Right atrium auricular region (tissue), 2 donors: ENCODE measurements around the gene GCSH. TPM values are rescaled to one million over a fixed set of nuclear protein-coding genes. Genes with fewer than 3 reads are reported as not detected.
A peak's percentile ranks its signal among the peaks of the same experiment; 100 is the strongest.

Experiments used
- DNase-seq: peaks from one replicate; pipeline ENCODE4 v3.0.0-alpha.2; 2019; ENCODE audit warnings: low spot score
- H3K27ac ChIP-seq, 2 donors: fragments of 200-600 bp; sonication (generic); 1 replicate in 1 of 2; 2 replicates in 1 of 2; pipeline ENCODE4 v1.5.1; 2016 to 2019
- H3K27me3 ChIP-seq, 2 donors: fragments of 200-600 bp; sonication (generic); one replicate each; pipeline versions ENCODE4 v1.5.1 to v1.6.0; 2017 to 2019
- H3K36me3 ChIP-seq: fragments of 200-600 bp; sonication (generic); one replicate; pipeline ENCODE4 v1.5.1; 2016
- H3K4me1 ChIP-seq, 2 donors: fragments of 200-600 bp; sonication (generic); one replicate each; pipeline versions ENCODE4 v1.5.1 to v1.6.0; 2017 to 2019
- H3K4me3 ChIP-seq, 2 donors: fragments of 200-600 bp; sonication (generic); 1 replicate in 1 of 2; 2 replicates in 1 of 2; pipeline ENCODE4 v1.5.1; 2017 to 2019; ENCODE audit warnings: mild to moderate bottlenecking in 1 of 2, moderate library complexity in 1 of 2
- H3K9me3 ChIP-seq, 2 donors: fragments of 200-600 bp; sonication (generic); one replicate each; pipeline ENCODE4 v1.5.1; 2019
- total RNA-seq, 2 donors: library from RNA; depleted of rRNA; stranded (reverse); fragments of >200 nt; gene quantifications; one replicate each; pipeline ENCODE4 v1.1.0, GENCODE V29; 2016
- TF ChIP-seq, protein P1 (sequence below), 2 donors: fragments of 200-600 bp; sonication (generic); IDR thresholded peaks; one replicate each; pipeline ENCODE4 v1.5.1; 2019; ENCODE audit warnings: antibody characterized with exemption in 2 of 2

GCSH gene
- total RNA-seq = 10 to 100 TPM; 12.3 to 16.9 TPM

DNA sequence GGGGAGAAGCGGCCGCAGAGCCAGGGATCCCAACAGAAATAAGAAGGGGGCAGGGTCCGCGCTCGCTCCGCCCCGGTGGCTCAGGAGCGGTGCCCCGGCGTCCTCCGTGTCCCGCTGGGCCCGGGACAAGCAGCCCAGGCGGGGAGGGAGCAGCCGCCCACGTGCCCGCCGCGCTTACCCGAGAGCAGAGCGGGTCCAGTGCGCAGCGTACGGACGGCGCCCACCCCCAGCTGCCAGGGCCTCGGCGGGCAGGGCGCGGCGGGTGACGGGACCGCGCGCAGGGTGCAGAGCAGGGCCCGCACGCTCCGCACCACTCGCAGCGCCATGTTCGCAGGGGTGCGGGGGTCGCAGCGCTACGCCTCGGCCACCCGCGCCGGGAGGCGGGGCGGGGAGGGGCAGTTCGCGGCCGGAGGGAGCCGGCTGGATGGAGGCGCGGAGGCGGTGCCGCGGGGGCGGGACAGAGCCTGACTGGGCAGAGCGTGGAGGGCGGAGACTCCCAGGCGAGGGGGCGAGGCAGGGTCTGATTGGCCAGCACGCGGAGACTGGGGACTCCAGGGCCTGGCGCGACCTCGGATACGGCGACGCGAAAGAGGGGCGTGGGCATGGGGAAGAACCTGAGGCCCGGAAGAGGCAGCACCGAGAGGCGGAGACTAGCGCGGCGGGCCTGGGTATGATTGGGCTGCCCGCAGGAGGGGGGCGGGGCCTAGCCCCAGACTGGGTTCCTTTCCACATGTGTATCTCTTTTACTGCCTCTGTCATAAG, at the start of gene GCSH:
GCSH (minus strand) TSS at position 443 of the 762 bp plus-strand sequence; CDS start at position 326, 117 bp downstream.
- H3K27me3 ChIP-seq = no peaks in the 10 kb centered on the region
- H3K9me3 ChIP-seq = no peaks in the 10 kb centered on the region
- H3K27ac ChIP-seq = peak within 1 kb of the TSS; percentile 75 to 83
- no peaks in the 10 kb centered on the region for H3K36me3 ChIP-seq
- DNase-seq = peak; percentile 98
- peaks cover 0 to 4% of the 10 kb centered on the region in 2 donors for H3K4me1 ChIP-seq
- TF ChIP-seq, protein P1, sequence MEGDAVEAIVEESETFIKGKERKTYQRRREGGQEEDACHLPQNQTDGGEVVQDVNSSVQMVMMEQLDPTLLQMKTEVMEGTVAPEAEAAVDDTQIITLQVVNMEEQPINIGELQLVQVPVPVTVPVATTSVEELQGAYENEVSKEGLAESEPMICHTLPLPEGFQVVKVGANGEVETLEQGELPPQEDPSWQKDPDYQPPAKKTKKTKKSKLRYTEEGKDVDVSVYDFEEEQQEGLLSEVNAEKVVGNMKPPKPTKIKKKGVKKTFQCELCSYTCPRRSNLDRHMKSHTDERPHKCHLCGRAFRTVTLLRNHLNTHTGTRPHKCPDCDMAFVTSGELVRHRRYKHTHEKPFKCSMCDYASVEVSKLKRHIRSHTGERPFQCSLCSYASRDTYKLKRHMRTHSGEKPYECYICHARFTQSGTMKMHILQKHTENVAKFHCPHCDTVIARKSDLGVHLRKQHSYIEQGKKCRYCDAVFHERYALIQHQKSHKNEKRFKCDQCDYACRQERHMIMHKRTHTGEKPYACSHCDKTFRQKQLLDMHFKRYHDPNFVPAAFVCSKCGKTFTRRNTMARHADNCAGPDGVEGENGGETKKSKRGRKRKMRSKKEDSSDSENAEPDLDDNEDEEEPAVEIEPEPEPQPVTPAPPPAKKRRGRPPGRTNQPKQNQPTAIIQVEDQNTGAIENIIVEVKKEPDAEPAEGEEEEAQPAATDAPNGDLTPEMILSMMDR (IDR thresholded peaks at IDR 0.05) = no peak
- H3K4me3 ChIP-seq = peak within 1 kb of the TSS; percentile 65 to 83

DNA sequence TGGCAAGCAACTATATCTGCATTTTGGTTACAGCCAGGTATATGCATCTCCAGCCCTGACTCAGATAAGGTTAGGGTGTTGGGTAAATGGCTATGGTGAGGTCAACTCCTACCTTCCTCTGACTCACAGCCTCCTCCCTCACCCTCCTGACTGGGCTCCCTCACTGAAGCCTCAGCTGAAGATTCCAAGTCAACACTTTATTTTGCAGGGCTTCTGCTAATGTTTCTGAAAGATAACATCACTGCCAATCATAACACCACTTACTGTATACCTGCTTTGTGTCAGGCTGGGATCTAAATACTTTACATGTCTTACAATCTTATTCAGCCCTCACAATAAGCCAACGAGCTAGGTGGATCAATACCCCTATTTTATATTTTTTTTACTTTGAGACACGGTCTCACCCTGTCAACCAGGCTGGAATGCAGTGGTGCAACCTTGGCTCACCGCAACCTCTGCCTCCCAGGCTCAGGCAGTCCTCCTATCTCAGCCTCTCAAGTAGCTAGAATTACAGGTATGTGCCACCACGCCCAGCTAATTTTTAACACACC, 47.8 kb upstream of the GCSH start:
- no peak for DNase-seq
- TF ChIP-seq, protein P1 (IDR thresholded peaks at IDR 0.05) = no peak
- no peaks in the 10 kb centered on the region for H3K4me1 ChIP-seq
- H3K36me3 ChIP-seq = no peaks in the 10 kb centered on the region
- no peak overlapping the region for H3K27ac ChIP-seq
- H3K9me3 ChIP-seq = no peaks in the 10 kb centered on the region
- no peak overlapping the region for H3K4me3 ChIP-seq
- H3K27me3 ChIP-seq = no peaks in the 10 kb centered on the region

DNA sequence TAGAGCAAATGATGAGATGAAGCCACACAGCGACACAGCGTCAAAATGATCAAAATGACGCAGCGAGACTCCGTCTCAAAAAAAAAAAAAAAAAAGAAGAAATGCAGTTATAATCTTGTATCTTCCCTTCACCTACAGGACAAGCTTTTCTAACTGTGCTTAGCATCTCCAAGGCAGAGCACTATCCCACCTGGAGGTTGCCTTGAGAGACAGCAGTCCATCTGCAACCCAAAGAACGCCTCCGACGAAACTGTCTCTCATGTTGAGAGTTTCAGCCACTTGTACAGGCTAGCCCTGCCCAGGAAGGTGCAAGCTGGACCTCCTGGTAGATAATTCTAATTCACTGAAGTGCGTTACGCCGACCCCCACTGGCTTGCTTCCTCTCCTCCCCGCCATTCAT, 46.7 kb upstream of the GCSH start:
- H3K9me3 ChIP-seq = no peaks in the 10 kb centered on the region
- H3K27ac ChIP-seq = no peak overlapping the region
- H3K4me3 ChIP-seq = no peak overlapping the region
- no peaks in the 10 kb centered on the region for H3K4me1 ChIP-seq
- TF ChIP-seq, protein P1 (IDR thresholded peaks at IDR 0.05) = no peak
- DNase-seq = no peak
- H3K36me3 ChIP-seq = no peaks in the 10 kb centered on the region
- no peaks in the 10 kb centered on the region for H3K27me3 ChIP-seq

DNA sequence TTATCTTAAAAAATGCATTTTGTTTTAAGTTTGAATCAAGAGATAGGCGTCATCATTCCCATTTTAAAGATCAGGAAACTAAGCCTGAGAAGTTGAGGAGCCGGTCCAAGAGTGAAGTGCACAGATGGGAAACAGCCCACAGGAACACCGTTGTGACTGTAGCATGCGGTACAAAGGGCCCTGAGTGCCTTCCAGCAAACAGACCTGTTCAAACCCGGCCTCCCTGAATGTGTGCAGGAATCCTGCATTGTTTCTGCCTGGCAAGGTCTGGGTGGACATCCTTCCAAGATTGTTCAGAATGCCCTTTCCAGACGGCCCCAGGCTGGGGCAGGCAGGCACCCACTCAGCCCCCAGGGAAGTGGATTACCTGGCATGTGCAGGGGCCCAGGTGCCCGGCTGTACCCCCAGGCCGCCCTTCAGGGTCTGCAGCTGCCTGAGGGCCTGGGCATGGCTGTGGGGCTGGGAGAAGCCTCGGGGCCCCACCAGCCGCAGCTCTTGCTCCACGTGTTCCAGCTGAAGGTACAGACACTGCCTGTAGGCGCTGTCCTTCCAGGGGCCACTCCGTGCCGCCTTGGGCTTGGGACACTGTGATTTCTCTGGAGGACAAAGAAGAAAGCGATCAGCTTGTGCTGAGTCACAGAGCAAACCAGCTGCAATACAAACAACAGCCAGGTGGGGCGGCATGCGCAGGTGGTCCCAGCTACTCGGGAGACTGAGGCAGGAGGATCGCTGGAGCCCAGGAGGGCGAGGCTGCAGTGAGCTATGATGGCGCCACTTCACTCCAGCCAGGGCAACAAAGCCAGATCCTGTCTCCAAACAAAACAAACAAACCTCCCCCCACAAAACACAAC, 45.0 kb upstream of the GCSH start:
- no peaks in the 10 kb centered on the region for H3K9me3 ChIP-seq
- DNase-seq = no peak
- TF ChIP-seq, protein P1 (IDR thresholded peaks at IDR 0.05) = peak in 1 of 2 donors; percentile 13
- no peaks in the 10 kb centered on the region for H3K27me3 ChIP-seq
- H3K4me1 ChIP-seq = no peaks in the 10 kb centered on the region
- H3K36me3 ChIP-seq = no peaks in the 10 kb centered on the region
- no peak overlapping the region for H3K27ac ChIP-seq
- no peak overlapping the region for H3K4me3 ChIP-seq

DNA sequence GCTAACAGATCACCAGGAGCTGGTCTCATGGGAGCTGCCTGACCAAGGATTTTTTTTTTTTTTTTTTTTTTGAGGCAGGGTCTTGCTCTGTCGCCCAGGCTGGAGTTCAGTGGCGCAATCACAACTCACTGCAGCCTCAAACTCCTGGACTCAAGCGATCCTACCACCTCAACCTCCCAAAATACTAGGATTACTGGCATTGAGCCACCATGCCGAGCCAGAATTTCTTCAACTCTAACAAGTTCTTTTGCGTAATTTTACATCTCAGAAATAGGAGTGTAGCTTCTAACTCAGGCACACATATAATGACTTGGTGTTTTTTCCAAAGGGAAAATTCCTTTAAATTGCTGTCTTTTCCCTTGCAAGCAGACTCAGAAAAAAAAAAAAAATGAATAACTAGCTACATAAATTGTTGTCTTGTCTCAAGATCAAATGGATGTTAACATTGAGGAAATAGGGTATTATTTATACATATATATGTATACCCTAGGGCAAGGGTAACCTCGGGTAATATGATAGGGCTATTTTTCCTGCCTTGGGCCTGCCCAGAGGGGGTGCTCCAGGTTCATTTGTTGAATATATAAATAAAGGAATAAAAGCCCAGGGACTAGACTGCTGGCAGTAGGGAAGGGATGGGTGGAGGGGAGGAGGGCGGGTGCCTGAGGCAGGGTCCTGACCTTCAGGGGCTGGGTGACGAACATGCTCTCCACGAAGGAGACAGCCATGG, 42.8 kb upstream of the GCSH start:
- TF ChIP-seq, protein P1 (IDR thresholded peaks at IDR 0.05) = no peak

More for the DNA sequence above, 42.8 kb upstream of the GCSH start:
- no peaks in the 10 kb centered on the region for H3K9me3 ChIP-seq
- no peaks in the 10 kb centered on the region for H3K27me3 ChIP-seq
- H3K4me1 ChIP-seq = no peaks in the 10 kb centered on the region
- no peak for DNase-seq
- H3K27ac ChIP-seq = no peak overlapping the region
- no peak overlapping the region for H3K4me3 ChIP-seq
- H3K36me3 ChIP-seq = no peaks in the 10 kb centered on the region
